ENCODE measurements around the gene S1PR4.
"Not testable (repeated sequence)": the region's sequence is repeated elsewhere in the genome, so short reads cannot be mapped to it uniquely, and the experiment has no call there.

The S1PR4 gene

GRCh38 chr19:3196064-3196932 is 17.7 kb downstream of the S1PR4 start:
- DNase-seq (ENCODE audit: low read depth in 1 of 2, low spot score in 1 of 2) = no peak
- no peak for TF ChIP-seq JUND (IDR thresholded peaks at IDR 0.05; ENCODE audit: low read depth)
- in situ Hi-C loops (cut with HindIII; ENCODE audit: low pct_unique_long_range_greater_than_20kb, low sequenced_read_pairs) = no loop called here

DNA sequence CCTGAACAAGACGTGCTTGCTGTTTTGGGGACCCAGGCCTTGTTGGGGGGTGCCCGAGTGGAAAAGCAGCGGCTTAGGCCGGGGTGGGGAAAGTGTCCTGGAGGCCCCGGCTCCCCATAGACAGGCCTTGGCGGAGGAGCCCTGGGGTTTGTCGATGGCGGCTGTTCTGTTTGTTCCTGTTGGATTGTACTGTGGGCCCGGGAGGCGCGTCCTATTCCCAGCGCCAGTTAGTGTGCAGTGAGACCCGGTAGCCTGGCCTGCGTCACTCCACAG is 18.3 kb downstream of the S1PR4 start:
- DNase-seq (ENCODE audit: low read depth in 1 of 2, low spot score in 1 of 2) = no peak
- TF ChIP-seq JUND (IDR thresholded peaks at IDR 0.05; ENCODE audit: low read depth) = no peak

GRCh38 chr19:3198901-3199700 is 20.5 kb downstream of the S1PR4 start:
- no peak for DNase-seq (ENCODE audit: low read depth in 1 of 2, low spot score in 1 of 2)
- in situ Hi-C loops (cut with HindIII; ENCODE audit: low pct_unique_long_range_greater_than_20kb, low sequenced_read_pairs) = no loop called here
- no peak for TF ChIP-seq JUND (IDR thresholded peaks at IDR 0.05; ENCODE audit: low read depth)

More for the DNA sequence above, 18.3 kb downstream of the S1PR4 start:
- in situ Hi-C loops (cut with HindIII; ENCODE audit: low pct_unique_long_range_greater_than_20kb, low sequenced_read_pairs) = no loop called here

- no peak for TF ChIP-seq JUND (IDR thresholded peaks at IDR 0.05; ENCODE audit: low read depth)
- in situ Hi-C loops (cut with HindIII; ENCODE audit: low pct_unique_long_range_greater_than_20kb, low sequenced_read_pairs) = no loop called here
- no peak for DNase-seq (ENCODE audit: low read depth in 1 of 2, low spot score in 1 of 2)
These were observed 22.6 kb downstream of the S1PR4 start for GRCh38 chr19:3201072-3201700.

GRCh38 chr19:3201911-3202310 is 23.3 kb downstream of the S1PR4 start:
- TF ChIP-seq JUND (IDR thresholded peaks at IDR 0.05; ENCODE audit: low read depth) = no peak
- no peak for DNase-seq (ENCODE audit: low read depth in 1 of 2, low spot score in 1 of 2)
- in situ Hi-C loops (cut with HindIII; ENCODE audit: low pct_unique_long_range_greater_than_20kb, low sequenced_read_pairs) = no loop called here

DNA sequence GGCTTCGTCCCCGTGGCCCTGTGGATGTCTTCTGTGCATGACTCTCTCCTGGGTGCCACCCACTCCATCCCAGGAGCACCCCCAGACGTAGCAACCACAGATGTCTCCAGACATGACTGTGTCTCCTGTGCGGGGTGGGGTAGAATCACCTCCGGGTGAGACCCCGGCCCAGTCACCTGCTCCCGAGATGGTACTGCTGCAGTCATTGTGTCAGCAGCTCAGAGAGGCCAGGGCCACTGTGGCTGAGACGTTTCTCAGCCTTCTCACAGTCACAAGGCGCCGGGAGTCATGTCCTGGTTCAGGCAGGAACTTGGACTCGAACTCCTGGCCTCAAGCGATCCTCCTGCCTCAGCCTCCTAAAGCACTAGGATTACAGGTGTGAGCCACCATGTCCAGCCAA is 23.8 kb downstream of the S1PR4 start:
- TF ChIP-seq JUND (IDR thresholded peaks at IDR 0.05; ENCODE audit: low read depth) = no peak
- DNase-seq (ENCODE audit: low read depth in 1 of 2, low spot score in 1 of 2) = no peak
- in situ Hi-C loops (cut with HindIII; ENCODE audit: low pct_unique_long_range_greater_than_20kb, low sequenced_read_pairs) = no loop called here

- in situ Hi-C loops (cut with HindIII; ENCODE audit: low pct_unique_long_range_greater_than_20kb, low sequenced_read_pairs); DNase-seq (ENCODE audit: low read depth in 1 of 2, low spot score in 1 of 2): not testable (repeated sequence)
These were observed 24.3 kb downstream of the S1PR4 start for GRCh38 chr19:3202895-3203294.

- no peak for DNase-seq (ENCODE audit: low read depth in 1 of 2, low spot score in 1 of 2)
- TF ChIP-seq JUND (IDR thresholded peaks at IDR 0.05; ENCODE audit: low read depth) = no peak
- in situ Hi-C loops (cut with HindIII; ENCODE audit: low pct_unique_long_range_greater_than_20kb, low sequenced_read_pairs) = no loop called here
These were observed 25.5 kb downstream of the S1PR4 start for GRCh38 chr19:3203805-3204645.

GRCh38 chr19:3204646-3205275 is 26.2 kb downstream of the S1PR4 start:
- DNase-seq (ENCODE audit: low read depth in 1 of 2, low spot score in 1 of 2) = no peak
- in situ Hi-C loops (cut with HindIII; ENCODE audit: low pct_unique_long_range_greater_than_20kb, low sequenced_read_pairs) = no loop called here
- no peak for TF ChIP-seq JUND (IDR thresholded peaks at IDR 0.05; ENCODE audit: low read depth)

DNA sequence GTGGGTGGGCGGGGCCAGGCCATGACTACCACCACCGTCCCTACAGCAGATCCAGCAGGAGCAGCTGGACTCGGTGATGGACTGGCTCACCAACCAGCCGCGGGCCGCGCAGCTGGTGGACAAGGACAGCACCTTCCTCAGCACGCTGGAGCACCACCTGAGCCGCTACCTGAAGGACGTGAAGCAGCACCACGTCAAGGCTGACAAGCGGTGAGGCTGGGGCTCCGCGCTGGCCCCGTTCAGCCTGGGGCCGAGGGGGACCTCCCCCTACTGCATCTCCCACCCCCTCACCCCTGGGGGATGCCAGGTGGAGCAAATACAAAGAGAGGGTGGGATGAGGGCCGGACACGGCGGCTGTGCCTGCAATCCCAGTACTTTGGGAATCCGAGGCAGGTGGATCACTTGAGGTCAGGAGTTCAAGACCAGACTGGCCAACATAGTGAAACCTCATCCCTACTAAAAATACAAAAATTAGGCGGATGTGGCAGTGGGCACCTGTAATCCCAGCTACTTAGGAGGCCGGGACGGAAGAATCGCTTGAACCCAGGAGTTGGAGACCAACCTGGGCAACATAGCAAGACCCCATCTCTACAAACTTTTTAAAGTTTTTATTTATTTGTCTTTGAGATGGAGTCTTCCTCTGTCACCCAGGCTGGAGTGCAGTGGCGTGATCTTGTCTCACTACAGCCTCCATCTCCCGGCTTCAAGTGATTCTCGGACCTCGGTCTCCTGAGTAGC is 27.8 kb downstream of the S1PR4 start:
- no peak for TF ChIP-seq JUND (IDR thresholded peaks at IDR 0.05; ENCODE audit: low read depth)
- no peak for DNase-seq (ENCODE audit: low read depth in 1 of 2, low spot score in 1 of 2)
- in situ Hi-C loops (cut with HindIII; ENCODE audit: low pct_unique_long_range_greater_than_20kb, low sequenced_read_pairs) = no loop called here

DNA sequence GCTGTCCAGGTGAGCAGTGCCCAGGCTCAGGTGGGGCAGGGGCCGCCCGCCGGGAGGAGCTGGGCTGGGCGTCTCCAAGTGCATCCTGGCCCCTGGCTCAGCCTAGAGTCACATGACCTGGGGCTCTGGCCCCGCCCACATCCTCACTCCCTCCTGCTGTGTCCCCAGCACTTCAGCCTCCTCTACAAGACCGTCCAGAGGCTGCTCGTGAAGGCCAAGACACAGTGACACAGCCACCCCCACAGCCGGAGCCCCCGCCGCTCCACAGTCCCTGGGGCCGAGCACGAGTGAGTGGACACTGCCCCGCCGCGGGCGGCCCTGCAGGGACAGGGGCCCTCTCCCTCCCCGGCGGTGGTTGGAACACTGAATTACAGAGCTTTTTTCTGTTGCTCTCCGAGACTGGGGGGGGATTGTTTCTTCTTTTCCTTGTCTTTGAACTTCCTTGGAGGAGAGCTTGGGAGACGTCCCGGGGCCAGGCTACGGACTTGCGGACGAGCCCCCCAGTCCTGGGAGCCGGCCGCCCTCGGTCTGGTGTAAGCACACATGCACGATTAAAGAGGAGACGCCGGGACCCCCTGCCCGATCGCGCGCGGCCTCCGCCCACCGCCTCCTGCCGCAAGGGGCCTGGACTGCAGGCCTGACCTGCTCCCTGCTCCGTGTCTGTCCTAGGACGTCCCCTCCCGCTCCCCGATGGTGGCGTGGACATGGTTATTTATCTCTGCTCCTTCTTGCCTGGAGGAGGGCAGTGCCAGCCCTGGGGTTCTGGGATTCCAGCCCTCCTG is 29.1 kb downstream of the S1PR4 start:
- in situ Hi-C loops (cut with HindIII; ENCODE audit: low pct_unique_long_range_greater_than_20kb, low sequenced_read_pairs) = no loop called here
- no peak for DNase-seq (ENCODE audit: low read depth in 1 of 2, low spot score in 1 of 2)
- TF ChIP-seq JUND (IDR thresholded peaks at IDR 0.05; ENCODE audit: low read depth) = no peak

Data from T47D (cell line).